Ishikawa (cell line): ENCODE results near the gene LSM3.
A peak's percentile ranks its signal among the peaks of the same experiment; 100 is the strongest.

ENCODE experiments used
- CEBPB ChIP-seq: IDR thresholded peaks from 2 replicates; pipeline ENCODE4 v1.6.1; 2012
- CREB1 ChIP-seq: IDR thresholded peaks from 2 replicates; pipeline ENCODE4 v1.6.1; 2012; ENCODE audit warnings: low read depth
- EGR1 ChIP-seq: IDR thresholded peaks from 2 replicates; pipeline ENCODE4 v1.6.1; 2012
- EP300 ChIP-seq: IDR thresholded peaks from 2 replicates; pipeline ENCODE4 v1.6.1; 2012; ENCODE audit warnings: borderline replicate concordance
- FOXM1 ChIP-seq: IDR thresholded peaks from 2 replicates; pipeline ENCODE4 v1.6.1; 2012; ENCODE audit warnings: low read depth, borderline replicate concordance
- NFIC ChIP-seq: IDR thresholded peaks from 2 replicates; pipeline ENCODE4 v1.6.1; 2012
- RAD21 ChIP-seq: IDR thresholded peaks from 2 replicates; pipeline ENCODE4 v1.6.1; 2012; ENCODE audit warnings: low read depth
- TAF1 ChIP-seq: IDR thresholded peaks from 2 replicates; pipeline ENCODE4 v1.6.1; 2012; ENCODE audit warnings: low read depth, mild to moderate bottlenecking
- TCF12 ChIP-seq: IDR thresholded peaks from 2 replicates; pipeline ENCODE4 v1.6.1; 2012; ENCODE audit warnings: low read depth
- TEAD4 ChIP-seq: IDR thresholded peaks from 2 replicates; pipeline ENCODE4 v1.6.1; 2012
- YY1 ChIP-seq: IDR thresholded peaks from 2 replicates; pipeline ENCODE4 v1.6.1; 2012; ENCODE audit warnings: low read depth
- ZBTB7A ChIP-seq: IDR thresholded peaks from 2 replicates; pipeline ENCODE4 v1.6.1; 2012; ENCODE audit warnings: low read depth
- TF ChIP-seq, protein P1 (sequence below): IDR thresholded peaks from 2 replicates; pipeline ENCODE4 v1.6.1; 2012
- TF ChIP-seq, protein P2 (sequence below): IDR thresholded peaks from 2 replicates; pipeline ENCODE4 v1.6.1; 2012; ENCODE audit warnings: low read depth, mild to moderate bottlenecking
- TF ChIP-seq, protein P3 (sequence below): IDR thresholded peaks from 2 replicates; pipeline ENCODE4 v1.6.1; 2012

The LSM3 gene

GRCh38 chr3:14178247-14179113 lies at the start of gene LSM3, which contains the start of gene XPC:
TSS of gene LSM3 (plus strand) at chr3:14178817. CDS start at chr3:14178861, 44 bp downstream.
TSS of gene XPC (minus strand) at chr3:14178601. CDS start at chr3:14178568, 33 bp downstream.
- peak; percentile 50; the same call in 1 of the 2 replicates for TF ChIP-seq EP300
- no peak for TF ChIP-seq TCF12
- TF ChIP-seq TAF1, result peak; percentile 93
- TF ChIP-seq NFIC, result 0 out of 2 replicates have a peak, but pooled peaks have one; percentile 9
- TF ChIP-seq ZBTB7A, result no peak
- peak; percentile 92 for TF ChIP-seq YY1
- TF ChIP-seq RAD21, result no peak
- TF ChIP-seq, protein P1, sequence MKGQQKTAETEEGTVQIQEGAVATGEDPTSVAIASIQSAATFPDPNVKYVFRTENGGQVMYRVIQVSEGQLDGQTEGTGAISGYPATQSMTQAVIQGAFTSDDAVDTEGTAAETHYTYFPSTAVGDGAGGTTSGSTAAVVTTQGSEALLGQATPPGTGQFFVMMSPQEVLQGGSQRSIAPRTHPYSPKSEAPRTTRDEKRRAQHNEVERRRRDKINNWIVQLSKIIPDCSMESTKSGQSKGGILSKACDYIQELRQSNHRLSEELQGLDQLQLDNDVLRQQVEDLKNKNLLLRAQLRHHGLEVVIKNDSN, result peak; percentile 18; the same call in 1 of the 2 replicates
- no peak for TF ChIP-seq TEAD4
- TF ChIP-seq, protein P2, sequence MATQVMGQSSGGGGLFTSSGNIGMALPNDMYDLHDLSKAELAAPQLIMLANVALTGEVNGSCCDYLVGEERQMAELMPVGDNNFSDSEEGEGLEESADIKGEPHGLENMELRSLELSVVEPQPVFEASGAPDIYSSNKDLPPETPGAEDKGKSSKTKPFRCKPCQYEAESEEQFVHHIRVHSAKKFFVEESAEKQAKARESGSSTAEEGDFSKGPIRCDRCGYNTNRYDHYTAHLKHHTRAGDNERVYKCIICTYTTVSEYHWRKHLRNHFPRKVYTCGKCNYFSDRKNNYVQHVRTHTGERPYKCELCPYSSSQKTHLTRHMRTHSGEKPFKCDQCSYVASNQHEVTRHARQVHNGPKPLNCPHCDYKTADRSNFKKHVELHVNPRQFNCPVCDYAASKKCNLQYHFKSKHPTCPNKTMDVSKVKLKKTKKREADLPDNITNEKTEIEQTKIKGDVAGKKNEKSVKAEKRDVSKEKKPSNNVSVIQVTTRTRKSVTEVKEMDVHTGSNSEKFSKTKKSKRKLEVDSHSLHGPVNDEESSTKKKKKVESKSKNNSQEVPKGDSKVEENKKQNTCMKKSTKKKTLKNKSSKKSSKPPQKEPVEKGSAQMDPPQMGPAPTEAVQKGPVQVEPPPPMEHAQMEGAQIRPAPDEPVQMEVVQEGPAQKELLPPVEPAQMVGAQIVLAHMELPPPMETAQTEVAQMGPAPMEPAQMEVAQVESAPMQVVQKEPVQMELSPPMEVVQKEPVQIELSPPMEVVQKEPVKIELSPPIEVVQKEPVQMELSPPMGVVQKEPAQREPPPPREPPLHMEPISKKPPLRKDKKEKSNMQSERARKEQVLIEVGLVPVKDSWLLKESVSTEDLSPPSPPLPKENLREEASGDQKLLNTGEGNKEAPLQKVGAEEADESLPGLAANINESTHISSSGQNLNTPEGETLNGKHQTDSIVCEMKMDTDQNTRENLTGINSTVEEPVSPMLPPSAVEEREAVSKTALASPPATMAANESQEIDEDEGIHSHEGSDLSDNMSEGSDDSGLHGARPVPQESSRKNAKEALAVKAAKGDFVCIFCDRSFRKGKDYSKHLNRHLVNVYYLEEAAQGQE, result 0 out of 2 replicates have a peak, but pooled peaks have one; percentile 24
- no peak for TF ChIP-seq FOXM1
- TF ChIP-seq, protein P3, sequence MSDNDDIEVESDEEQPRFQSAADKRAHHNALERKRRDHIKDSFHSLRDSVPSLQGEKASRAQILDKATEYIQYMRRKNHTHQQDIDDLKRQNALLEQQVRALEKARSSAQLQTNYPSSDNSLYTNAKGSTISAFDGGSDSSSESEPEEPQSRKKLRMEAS, result peak; percentile 25; the same call in 1 of the 2 replicates
- peak; percentile 37 for TF ChIP-seq EGR1
- peak; percentile 78 for TF ChIP-seq CREB1

- TF ChIP-seq, protein P2, result no peak
- TF ChIP-seq TAF1 (no peak), RAD21 (no peak), CEBPB (no peak), TCF12 (no peak)
Observed at GRCh38 chr3:14129296-14129695, 49.3 kb upstream of the LSM3 start.

GRCh38 chr3:14130230-14130629 lies 48.4 kb upstream of the LSM3 start:
- TF ChIP-seq RAD21, result no peak
- TF ChIP-seq CREB1, result no peak
- TF ChIP-seq NFIC, result no peak
- TF ChIP-seq CEBPB, result no peak
- TF ChIP-seq, protein P2, result no peak
- TF ChIP-seq FOXM1, result no peak
- TF ChIP-seq, protein P1, result no peak
- TF ChIP-seq, protein P3, result no peak
- no peak for TF ChIP-seq EP300

- TF ChIP-seq ZBTB7A (no peak), EP300 (no peak), FOXM1 (no peak), YY1 (no peak), NFIC (no peak), RAD21 (no peak), CEBPB (no peak), EGR1 (no peak), CREB1 (no peak), TEAD4 (no peak), TAF1 (no peak)
Observed at GRCh38 chr3:14130707-14131106, 47.9 kb upstream of the LSM3 start.
